Fibroblast of skin of left quadriceps (primary cell): ENCODE measurements around the gene ZDHHC12.

Source experiments
- DNase-seq, 2 experiments: peaks; one replicate each; pipeline ENCODE4 v3.0.0-alpha.2; 2013; ENCODE audit warnings: low read depth in 2 of 2

ZDHHC12 gene

GRCh38 chr9:128729766-128730517 lies 6.0 kb upstream of the ZDHHC12 start:
- DNase-seq: no peak

GRCh38 chr9:128729302-128729701 lies 5.4 kb upstream of the ZDHHC12 start:
- no peak for DNase-seq

- DNase-seq: no peak
Measured at GRCh38 chr9:128728298-128728697, 4.4 kb upstream of the ZDHHC12 start.

GRCh38 chr9:128727640-128728248 lies 3.8 kb upstream of the ZDHHC12 start:
- no peak for DNase-seq

- DNase-seq: peak; percentile 54 to 57
Measured at GRCh38 chr9:128724744-128725211, 851 bp upstream of the ZDHHC12 start.

GRCh38 chr9:128723352-128723865 lies 518 bp downstream of the ZDHHC12 start:
- DNase-seq: no peak

- DNase-seq: no peak
Measured at GRCh38 chr9:128722380-128723351, 1.3 kb downstream of the ZDHHC12 start.

- no peak for DNase-seq
Measured at GRCh38 chr9:128721487-128722010, 2.4 kb downstream of the ZDHHC12 start.

- no peak for DNase-seq
Measured at GRCh38 chr9:128720841-128721486, 3.0 kb downstream of the ZDHHC12 start.

GRCh38 chr9:128719919-128720605 lies 3.9 kb downstream of the ZDHHC12 start:
- DNase-seq: no peak

- DNase-seq: no peak
Measured at GRCh38 chr9:128718475-128718874, 5.5 kb downstream of the ZDHHC12 start.

GRCh38 chr9:128718047-128718446 lies 5.9 kb downstream of the ZDHHC12 start:
- no peak for DNase-seq

GRCh38 chr9:128716581-128717254 lies 7.2 kb downstream of the ZDHHC12 start:
- no peak for DNase-seq

GRCh38 chr9:128715436-128715750 lies 8.5 kb downstream of the ZDHHC12 start:
- DNase-seq: no peak

- no peak for DNase-seq
Measured at GRCh38 chr9:128714586-128715435, 9.1 kb downstream of the ZDHHC12 start.

- no peak for DNase-seq
Measured at GRCh38 chr9:128713941-128714573, 9.9 kb downstream of the ZDHHC12 start.

- DNase-seq: no peak
Measured at GRCh38 chr9:128713411-128713780, 10.5 kb downstream of the ZDHHC12 start.

- DNase-seq: no peak
Measured at GRCh38 chr9:128712451-128713410, 11.2 kb downstream of the ZDHHC12 start.
